NCI-H2171 treated with DMSO at 0.1 percent for 48 hours (cell line): ENCODE measurements around the gene INSR.
"Not testable (repeated sequence)": the region's sequence is repeated elsewhere in the genome, so short reads cannot be mapped to it uniquely, and the experiment has no call there.

ENCODE experiments used
- DNase-seq: peaks from one replicate; lab custom pipeline; 2025; lab: John Stamatoyannopoulos, UW

INSR gene

GRCh38 chr19:7098701-7099596 is 195.3 kb downstream of the INSR start:
- DNase-seq: peak; percentile 91

- DNase-seq: no peak
Measured at GRCh38 chr19:7098096-7098495, 196.1 kb downstream of the INSR start.

- no peak for DNase-seq
Measured at GRCh38 chr19:7088999-7089398, 205.2 kb downstream of the INSR start.

- peak; percentile 5 for DNase-seq
Measured at GRCh38 chr19:7083076-7083956, 210.9 kb downstream of the INSR start.

- DNase-seq: no peak
Measured at GRCh38 chr19:7078008-7078407, 216.2 kb downstream of the INSR start.

GRCh38 chr19:7076151-7076550 is 218.1 kb downstream of the INSR start:
- no peak for DNase-seq

- no peak for DNase-seq
Measured at GRCh38 chr19:7074705-7075282, 219.4 kb downstream of the INSR start.

- DNase-seq: no peak
Measured at GRCh38 chr19:7072541-7072940, 221.7 kb downstream of the INSR start.

GRCh38 chr19:7069904-7070226 is 224.3 kb downstream of the INSR start:
- DNase-seq: no peak

- peak; percentile 92 for DNase-seq
Measured at GRCh38 chr19:7069042-7069903, 224.9 kb downstream of the INSR start, which contains the start of gene ZNF557. TSS of gene ZNF557 (plus strand) at chr19:7069703. CDS start at chr19:7075075, 5,372 bp downstream.

- DNase-seq: no peak
Measured at GRCh38 chr19:7068599-7068998, 225.6 kb downstream of the INSR start.

GRCh38 chr19:7067716-7068115 is 226.5 kb downstream of the INSR start:
- no peak for DNase-seq

GRCh38 chr19:7067122-7067521 is 227.1 kb downstream of the INSR start:
- not testable (repeated sequence) for DNase-seq

- DNase-seq: no peak
Measured at GRCh38 chr19:7063764-7064418, 230.3 kb downstream of the INSR start.

GRCh38 chr19:7063339-7063738 is 230.9 kb downstream of the INSR start:
- DNase-seq: no peak
